GM19023 (cell line): ENCODE data around the gene RTN4RL1.
"Not testable (repeated sequence)": the region's sequence is repeated elsewhere in the genome, so short reads cannot be mapped to it uniquely, and the experiment has no call there.

Experiments used
- ATAC-seq: cut with Tn5 transposase; IDR thresholded peaks from one replicate; pipeline ENCODE4 v1.9.1; 2021; ENCODE audit warnings: mild to moderate bottlenecking, moderate library complexity; ENCODE audit not compliant: unreplicated experiment

RTN4RL1 gene

GRCh38 chr17:1898872-1899271, 126.3 kb downstream of the RTN4RL1 start:
- ATAC-seq = no peak

- ATAC-seq = no peak
Observed at GRCh38 chr17:1898332-1898731, 126.8 kb downstream of the RTN4RL1 start.

- ATAC-seq = no peak
Observed at GRCh38 chr17:1897105-1897656, 128.0 kb downstream of the RTN4RL1 start.

GRCh38 chr17:1896243-1897104, 128.7 kb downstream of the RTN4RL1 start:
- no peak for ATAC-seq

- ATAC-seq = not testable (repeated sequence)
Observed at GRCh38 chr17:1895479-1895878, 129.7 kb downstream of the RTN4RL1 start.

- no peak for ATAC-seq
Observed at GRCh38 chr17:1894753-1895339, 130.3 kb downstream of the RTN4RL1 start.

GRCh38 chr17:1890758-1891450, 134.2 kb downstream of the RTN4RL1 start:
- ATAC-seq = no peak

GRCh38 chr17:1888741-1889140, 136.4 kb downstream of the RTN4RL1 start:
- ATAC-seq = no peak
